Measurements from ENCODE around the gene TLCD3B. TPM values are rescaled to one million over a fixed set of nuclear protein-coding genes. Genes with fewer than 3 reads are reported as not detected.
A peak's percentile ranks its signal among the peaks of the same experiment; 100 is the strongest.

The TLCD3B gene
- total and polyA plus RNA-seq, 2 of the 4 experiments (the other 2 are of a cell fraction): 0.19 TPM; not detected in 1

DNA sequence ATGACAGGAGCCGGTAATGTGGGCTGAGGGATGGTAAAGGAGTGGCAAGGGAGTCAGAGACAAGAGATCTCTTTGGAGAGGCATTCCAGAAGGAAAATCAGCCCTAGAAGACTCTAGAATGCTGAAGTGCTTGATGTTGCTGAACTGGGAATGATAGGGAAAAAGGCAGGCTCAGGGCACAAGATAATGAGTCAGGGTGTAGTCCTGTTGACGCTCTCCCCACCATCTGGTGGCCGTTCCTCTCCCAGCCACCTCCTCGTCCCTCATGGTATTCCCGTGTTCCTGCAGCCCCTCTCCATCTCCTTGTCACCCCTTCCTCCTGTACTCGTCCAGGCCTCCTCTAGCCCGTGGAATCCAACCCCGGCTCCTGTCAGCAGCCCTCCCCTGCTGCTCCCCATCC, 23.4 kb upstream of the TLCD3B start:
- intact Hi-C loops (cut with micrococcal nuclease): no loop called here
- Histone ChIP-seq H3K56ac (ENCODE audit: extremely low read depth, insufficient read depth, low read length) (no peak overlapping the region), H3K9ac (ENCODE audit: low read depth, low read length) (peak overlapping the region; percentile 30; the same call in 1 of the 2 replicates), H4K8ac (ENCODE audit: low read depth in 2 of 2, low read length in 2 of 2) (peak overlapping the region; percentile 5 to 11; a peak in 1 of 4 replicates), H3K27me3 (ENCODE audit: control insufficient read depth, insufficient read depth, low read length) (no peaks in the 10 kb centered on the region), H3K23ac (ENCODE audit: low read depth, low read length) (no peak overlapping the region), H3K14ac (replicated peaks; ENCODE audit: low read depth, low read length) (peak overlapping the region; percentile 71; the same call in 1 of the 2 replicates), H2BK120ac (ENCODE audit: low read depth, low read length) (peak overlapping the region; percentile 1; the same call in 1 of the 2 replicates), H3K4ac (ENCODE audit: low read depth, low read length) (peak overlapping the region; percentile 51), H3K27ac (ENCODE audit: insufficient read depth, low read length) (peak overlapping the region; percentile 14; the same call in 1 of the 2 replicates), H2AFZ (replicated peaks; ENCODE audit: low read length, poor library complexity) (peak overlapping the region; percentile 49), H2BK20ac (ENCODE audit: low read depth, low read length) (peak overlapping the region; percentile 1; the same call in 1 of the 2 replicates), H3K9me1 (ENCODE audit: insufficient read depth, low read length) (peaks cover 14% of the 10 kb centered on the region), H3K4me2 (ENCODE audit: low read depth, low read length) (no peak overlapping the region), H3K18ac (ENCODE audit: low read depth, low read length) (no peak overlapping the region), H2BK15ac (ENCODE audit: low read depth, low read length) (peak overlapping the region; percentile 70; the same call in 2 of the 3 replicates), H3K36me3 (ENCODE audit: control insufficient read depth, insufficient read depth, low read length) (no peaks in the 10 kb centered on the region; the same call in 1 of the 2 replicates), H3K4me3 (ENCODE audit: insufficient read depth, low read depth, low read length) (no peak overlapping the region), H3K9me3 (ENCODE audit: control insufficient read depth, insufficient read depth, low read length) (no peaks in the 10 kb centered on the region), H3K4me1 (ENCODE audit: control insufficient read depth, insufficient read depth, low read length) (peaks cover 7% of the 10 kb centered on the region), H4K5ac (ENCODE audit: low read depth, low read length) (no peak overlapping the region), H4K91ac (ENCODE audit: insufficient read depth, low read depth, low read length) (peak overlapping the region; percentile 68; the same call in 1 of the 2 replicates), H3K79me1 (ENCODE audit: low read depth in 1 of 2, low read length in 2 of 2) (peaks cover 6 to 42% of the 10 kb centered on the region in 2 experiments; a peak in 2 of 4 replicates), H2AK9ac (replicated peaks; ENCODE audit: low read depth, low read length, poor library complexity) (peak overlapping the region; percentile 79), H2BK5ac (ENCODE audit: low read depth, low read length, poor library complexity, severe bottlenecking) (peak overlapping the region; percentile 14), H4K20me1 (ENCODE audit: insufficient read depth, low read length) (no peaks in the 10 kb centered on the region; the same call in 1 of the 2 replicates), H2AK5ac (ENCODE audit: low read depth, low read length) (peak overlapping the region; percentile 95)
- ChIA-PET CTCF (interaction anchor here (1.4 to 1.6 kb wide), 2 partner anchors 11 to 12 kb away, joined by 3 to 7 read pairs; partner anchors contain the start of gene ALDOA), POLR2A (ENCODE audit: unreplicated experiment) (no interaction called here)
- in situ Hi-C loops (cut with MboI; ENCODE audit: low sequenced_read_pairs): no loop called here
- dilution Hi-C loops (cut with HindIII; ENCODE audit: low sequenced_read_pairs, unreplicated experiment): no loop called here
- no TSS peak for BruUV-seq (replicated peaks)
- ATAC-seq (ENCODE audit: low read depth) (no peak), DNase-seq (no peak)
- no peak for TF ChIP-seq BHLHE40 (IDR thresholded peaks at IDR 0.05; ENCODE audit: low read depth, low read length)
- TF ChIP-seq MAFK (IDR thresholded peaks at IDR 0.05; ENCODE audit: low read depth, low read length): no peak
- no peak for TF ChIP-seq RCOR1 (IDR thresholded peaks at IDR 0.05; ENCODE audit: insufficient replicate concordance, low read length)
- no peak for TF ChIP-seq CHD1 (IDR thresholded peaks at IDR 0.05; ENCODE audit: low read depth, low read length)
- no peak for TF ChIP-seq ELK1 (IDR thresholded peaks at IDR 0.05; ENCODE audit: borderline replicate concordance, low read depth, low read length)
- TF ChIP-seq MAZ (IDR thresholded peaks at IDR 0.05; ENCODE audit: borderline replicate concordance, low read depth, low read length): no peak
- TF ChIP-seq RFX5 (IDR thresholded peaks at IDR 0.05; ENCODE audit: low read depth, low read length): no peak
- TF ChIP-seq SMC3 (IDR thresholded peaks at IDR 0.05; ENCODE audit: low read depth, low read length): no peak
- no peak for TF ChIP-seq CEBPB (IDR thresholded peaks at IDR 0.05; ENCODE audit: low read depth, low read length)
- no peak for TF ChIP-seq CTCF (conservative IDR thresholded peaks at IDR 0.05; ENCODE audit: low read depth, low read length)
- TF ChIP-seq POLR2A (IDR thresholded peaks at IDR 0.05; ENCODE audit: low read depth, low read length): no peak
- no peak for TF ChIP-seq MXI1 (IDR thresholded peaks at IDR 0.05; ENCODE audit: borderline replicate concordance, low read depth, low read length)
- no peak for TF ChIP-seq FOS (IDR thresholded peaks at IDR 0.05; ENCODE audit: low read depth, low read length)
- TF ChIP-seq NFE2L2 (IDR thresholded peaks at IDR 0.05; ENCODE audit: low read depth, low read length): no peak
- TF ChIP-seq, protein P1, sequence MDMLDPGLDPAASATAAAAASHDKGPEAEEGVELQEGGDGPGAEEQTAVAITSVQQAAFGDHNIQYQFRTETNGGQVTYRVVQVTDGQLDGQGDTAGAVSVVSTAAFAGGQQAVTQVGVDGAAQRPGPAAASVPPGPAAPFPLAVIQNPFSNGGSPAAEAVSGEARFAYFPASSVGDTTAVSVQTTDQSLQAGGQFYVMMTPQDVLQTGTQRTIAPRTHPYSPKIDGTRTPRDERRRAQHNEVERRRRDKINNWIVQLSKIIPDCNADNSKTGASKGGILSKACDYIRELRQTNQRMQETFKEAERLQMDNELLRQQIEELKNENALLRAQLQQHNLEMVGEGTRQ (IDR thresholded peaks at IDR 0.05; ENCODE audit: low read depth, low read length): no peak
- TF ChIP-seq RAD21 (IDR thresholded peaks at IDR 0.05; ENCODE audit: low read length): no peak
- WGBS, 2 experiments (ENCODE audit: extremely low coverage in 2 of 2, insufficient read length in 1 of 2): no CpG with 5 or more reads among the region's 8 CpGs
